GM19372 (cell line): Measurements from ENCODE around the gene PLA2G2F.

Experiments
- ATAC-seq: cut with Tn5 transposase; IDR thresholded peaks from one replicate; pipeline ENCODE4 v1.9.1; 2021; ENCODE audit warnings: mild to moderate bottlenecking, low read depth, moderate library complexity; ENCODE audit not compliant: unreplicated experiment

The PLA2G2F gene

DNA sequence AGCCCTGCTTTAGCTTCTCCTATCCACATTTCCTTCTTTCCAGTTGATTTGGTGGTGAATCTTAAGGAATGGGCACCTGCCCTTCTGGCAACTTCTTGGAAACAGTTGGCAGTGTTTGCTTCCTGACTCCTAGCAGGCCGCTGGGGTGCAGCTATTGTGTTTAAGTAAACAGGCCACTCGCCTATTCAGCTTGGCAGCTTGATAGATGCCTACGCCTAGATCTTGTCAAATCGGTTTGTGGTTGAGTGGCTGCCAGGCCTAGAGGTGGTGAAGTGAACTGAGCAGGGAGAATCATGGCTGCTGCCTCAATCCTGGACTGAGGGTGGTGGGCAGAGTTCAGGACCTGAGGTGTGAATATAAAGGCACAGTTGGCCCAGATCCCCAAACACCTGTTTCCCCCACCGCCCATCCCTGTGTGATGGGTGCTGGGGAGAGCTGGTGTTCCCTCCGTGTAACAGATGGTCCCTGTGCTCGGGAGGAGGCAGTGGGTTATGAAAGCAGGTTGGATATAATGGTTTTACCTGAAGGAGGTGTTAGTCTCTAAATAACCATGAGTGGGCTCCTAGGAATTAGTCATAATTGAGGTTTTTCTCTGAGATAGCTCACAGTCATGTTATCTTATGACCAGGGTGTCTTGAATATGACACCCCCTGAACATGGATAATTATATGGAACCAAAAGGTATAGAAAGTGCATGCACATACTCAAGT, 48.1 kb downstream of the PLA2G2F start:
- no peak for ATAC-seq

GRCh38 chr1:20187813-20188454, 48.8 kb downstream of the PLA2G2F start:
- no peak for ATAC-seq

GRCh38 chr1:20188455-20188817, 49.3 kb downstream of the PLA2G2F start:
- no peak for ATAC-seq

GRCh38 chr1:20189664-20190063, 50.5 kb downstream of the PLA2G2F start:
- ATAC-seq, result no peak

GRCh38 chr1:20190256-20191160, 51.4 kb downstream of the PLA2G2F start:
- ATAC-seq, result no peak

DNA sequence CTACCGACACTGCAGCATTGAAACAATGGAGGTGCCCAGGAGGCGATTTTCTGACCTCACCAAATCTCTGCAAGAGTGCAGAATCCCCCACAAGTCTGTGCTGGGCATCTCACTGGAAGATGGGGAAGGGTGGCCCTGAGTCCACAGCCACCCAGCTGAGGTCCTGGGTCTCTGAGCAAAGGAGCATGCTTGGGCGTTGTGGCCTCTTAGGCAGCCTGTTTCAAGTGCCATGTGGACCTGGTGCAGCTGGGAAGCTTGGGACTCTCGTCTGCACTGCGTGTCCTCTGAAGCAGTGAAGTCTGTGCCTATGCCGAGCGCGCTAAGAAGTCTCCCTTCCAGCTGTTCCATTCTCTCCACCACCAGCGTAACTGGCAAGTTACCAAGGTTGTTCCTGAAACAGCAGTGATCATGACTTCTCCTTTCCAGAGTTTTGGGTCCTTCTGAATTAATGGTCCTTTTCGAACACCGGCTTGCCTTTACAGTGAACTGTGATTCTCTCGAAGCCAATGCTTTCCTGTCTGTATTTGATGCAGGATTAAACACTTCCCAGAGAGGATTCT, 52.2 kb downstream of the PLA2G2F start:
- no peak for ATAC-seq

DNA sequence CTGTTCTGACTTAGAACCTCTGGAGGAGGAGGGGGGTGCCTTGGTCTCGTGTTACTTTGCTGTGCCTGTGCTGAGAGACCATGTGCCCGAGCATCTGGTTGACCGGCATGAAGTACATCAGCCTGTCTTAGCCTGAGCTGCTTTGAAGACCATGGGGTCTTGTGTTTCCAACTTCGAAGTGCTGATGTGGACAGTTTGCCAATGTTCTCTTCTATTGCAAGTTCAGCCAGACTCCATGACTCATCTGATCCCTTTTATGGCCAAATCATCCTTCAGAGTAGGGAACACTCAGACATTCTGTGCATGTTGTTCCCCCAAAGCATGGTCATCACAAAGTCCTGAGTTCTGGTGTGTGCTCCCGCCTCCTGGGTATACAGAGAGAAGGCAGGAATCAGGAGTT, 53.2 kb downstream of the PLA2G2F start:
- no peak for ATAC-seq

DNA sequence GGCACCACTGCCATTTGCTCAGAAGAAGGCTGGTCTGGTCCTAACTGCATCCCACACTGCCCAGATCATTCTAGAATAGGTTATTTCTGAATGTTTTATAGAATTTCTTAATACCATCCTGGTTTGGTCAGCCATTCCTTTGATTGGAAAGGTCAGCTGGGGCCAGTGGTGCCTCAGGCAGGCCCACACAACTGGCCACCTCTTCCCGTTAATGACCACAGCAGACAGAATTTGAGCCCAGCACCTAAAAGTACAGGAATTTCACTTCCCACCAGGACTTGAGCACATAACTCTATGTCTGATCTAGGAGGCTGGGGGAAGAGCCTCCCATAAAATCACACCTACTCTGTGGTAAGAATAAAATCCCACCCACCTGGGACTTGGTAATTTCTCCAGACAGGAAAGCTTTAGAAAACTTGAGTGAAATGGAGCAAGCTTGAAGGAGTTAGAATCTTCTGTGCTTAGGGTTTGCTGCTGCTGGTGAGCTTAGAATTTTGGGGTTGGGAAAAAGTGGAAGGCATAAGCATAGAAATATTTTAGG, 53.8 kb downstream of the PLA2G2F start:
- no peak for ATAC-seq

DNA sequence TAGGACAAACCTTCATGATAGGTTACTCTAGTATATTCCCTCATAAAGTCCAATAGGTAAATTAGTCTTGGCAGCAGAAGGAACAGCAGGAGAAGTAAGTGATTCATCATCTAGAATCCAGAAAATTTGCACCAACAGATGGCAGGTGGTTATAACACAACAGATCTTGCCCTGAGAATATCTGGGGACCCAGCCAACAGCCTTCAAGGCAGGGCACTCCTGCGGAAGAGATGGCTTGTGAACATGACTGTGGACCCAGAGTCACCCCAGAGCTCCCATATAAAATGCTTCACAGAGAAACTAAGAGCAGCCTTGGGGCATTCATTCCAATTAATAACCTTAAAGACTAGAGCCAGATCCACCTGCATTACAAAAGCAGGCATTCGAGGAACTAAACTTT, 55.1 kb downstream of the PLA2G2F start:
- ATAC-seq, result no peak

- no peak for ATAC-seq
Measured at GRCh38 chr1:20194757-20195461, 55.8 kb downstream of the PLA2G2F start.

- no peak for ATAC-seq
Measured at GRCh38 chr1:20195462-20195780, 56.3 kb downstream of the PLA2G2F start.

DNA sequence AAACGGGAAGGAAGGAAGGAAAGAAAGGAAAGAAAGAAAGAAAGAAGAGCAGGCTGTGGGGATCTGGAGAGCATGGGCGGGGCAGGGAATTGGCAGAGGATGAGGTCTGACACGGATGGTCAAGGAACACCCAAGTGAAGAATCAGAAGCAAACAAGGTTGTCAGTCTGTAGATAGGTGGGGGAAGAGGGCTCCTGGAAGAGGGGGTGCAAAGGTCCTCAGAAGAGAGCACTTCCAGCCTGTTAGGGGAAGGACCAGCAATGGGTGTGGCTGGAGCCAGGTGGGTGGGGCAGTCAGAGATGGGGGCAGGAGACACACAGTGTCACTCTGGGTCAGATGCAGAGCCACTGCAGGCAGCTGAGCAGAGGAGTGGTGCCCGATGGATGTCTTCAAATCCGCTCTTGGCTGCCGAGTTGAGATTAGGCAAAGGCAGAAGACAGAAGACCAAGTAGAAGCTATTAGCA, 58.2 kb downstream of the PLA2G2F start:
- no peak for ATAC-seq

DNA sequence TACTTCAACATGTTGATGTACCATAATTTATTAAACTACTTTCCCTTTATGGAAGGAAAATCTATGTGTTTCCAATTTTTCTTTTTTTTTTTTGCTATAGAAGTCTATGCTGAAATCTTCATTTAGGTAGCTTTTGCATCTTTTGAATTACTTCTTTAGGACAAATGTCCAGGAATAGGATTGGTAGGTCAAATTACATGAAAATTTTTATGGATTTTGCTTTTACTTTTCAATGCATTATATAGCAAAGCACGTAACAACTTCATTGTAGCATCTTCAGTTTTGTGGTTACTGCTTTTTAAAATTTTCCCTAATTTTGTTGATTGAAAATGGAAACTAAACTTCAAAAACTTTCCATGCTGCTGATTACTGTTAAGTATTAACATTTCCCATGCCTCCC, 59.2 kb downstream of the PLA2G2F start:
- no peak for ATAC-seq

DNA sequence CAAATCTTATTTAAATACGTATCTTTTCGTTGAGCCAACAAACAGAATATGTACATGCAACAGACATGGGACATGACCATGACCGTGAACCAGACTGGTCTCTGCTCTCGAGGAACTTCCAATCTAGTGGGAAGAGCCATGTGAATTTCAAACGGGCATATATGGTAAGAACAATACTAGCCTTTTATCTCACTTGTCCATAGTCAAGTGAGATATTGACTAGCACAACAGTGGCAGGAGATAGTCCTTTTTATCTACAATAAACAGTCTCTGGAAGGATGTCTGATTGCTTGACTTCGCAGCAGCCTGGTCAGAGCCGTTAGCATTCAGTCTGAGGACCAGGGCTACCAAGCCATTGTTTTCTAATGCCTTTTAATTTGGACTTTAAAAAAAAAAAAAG, 59.8 kb downstream of the PLA2G2F start:
- ATAC-seq, result no peak

- no peak for ATAC-seq
Measured at GRCh38 chr1:20199403-20199802, 60.3 kb downstream of the PLA2G2F start.

- ATAC-seq, result no peak
Measured at GRCh38 chr1:20199840-20200239, 60.7 kb downstream of the PLA2G2F start.
